ENCODE measurements around the gene TGFB2. TPM values are rescaled to one million over a fixed set of nuclear protein-coding genes. Genes with fewer than 3 reads are reported as not detected.

Gene TGFB2
- total RNA-seq, 4 donors from 2014 or later: 0.56 to 2.3 (median 0.86) TPM

- Histone ChIP-seq H3K27ac (peak overlapping the region in 2 of 4 donors; percentile 40 to 47), H3K4me3 (no peak overlapping the region), H3K27me3 (no peaks in the 10 kb centered on the region), H3K36me3 (peaks cover 0 to 5% of the 10 kb centered on the region in 2 donors), H3K9me3 (no peaks in the 10 kb centered on the region), H3K4me1 (peaks cover 28 to 54% of the 10 kb centered on the region in 2 donors)
- DNase-seq (no peak), ATAC-seq (no peak)
- TF ChIP-seq POLR2A (IDR thresholded peaks at IDR 0.05): no peak
- TF ChIP-seq CTCF (IDR thresholded peaks at IDR 0.05 in 4 of 5, conservative IDR thresholded peaks at IDR 0.05 in 1 of 5): no peak
- in situ Hi-C loops (cut with MboI; ENCODE audit: low sequenced_read_pairs in 4 of 4): no loop called here
- intact Hi-C loops (cut with DNase I; ENCODE audit: low total_unique reads): loop anchor here (2.0 to 5.0 kb wide), 2 partner anchors 15 to 63 kb away; partner anchors contain the start of gene TGFB2
Measured at GRCh38 chr1:218409946-218410510, 64.9 kb downstream of the TGFB2 start.

DNA sequence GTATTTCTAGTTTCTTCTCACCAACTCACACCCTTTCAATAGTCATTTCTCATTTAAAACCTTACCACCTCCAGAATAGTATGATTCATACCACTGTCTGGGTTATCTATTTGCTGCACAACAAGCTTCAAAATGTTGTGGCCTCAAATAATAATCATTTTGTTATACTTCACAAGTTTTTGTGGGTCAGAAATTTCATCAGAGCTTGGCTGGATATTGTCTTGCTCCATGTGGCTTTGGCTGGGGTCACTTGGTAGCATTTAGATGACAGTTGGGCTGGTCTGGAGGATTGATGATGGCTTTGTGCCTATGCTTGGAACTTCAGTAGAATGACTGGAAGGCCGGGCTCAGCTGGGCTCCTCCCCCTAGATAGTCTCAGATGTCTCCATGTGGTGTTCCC is 66.0 kb downstream of the TGFB2 start:
- H3K27me3 ChIP-seq: no peaks in the 10 kb centered on the region
- no peaks in the 10 kb centered on the region for H3K36me3 ChIP-seq
- H3K9me3 ChIP-seq: no peaks in the 10 kb centered on the region
- H3K4me3 ChIP-seq: no peak overlapping the region
- no peak for ATAC-seq
- peaks cover 35 to 54% of the 10 kb centered on the region in 2 donors for H3K4me1 ChIP-seq
- H3K27ac ChIP-seq: peak overlapping the region in 1 of 4 donors; percentile 12
- no peak for TF ChIP-seq CTCF (IDR thresholded peaks at IDR 0.05 in 4 of 5, conservative IDR thresholded peaks at IDR 0.05 in 1 of 5)
- TF ChIP-seq POLR2A (IDR thresholded peaks at IDR 0.05): no peak
- in situ Hi-C loops (cut with MboI; ENCODE audit: low sequenced_read_pairs in 4 of 4): no loop called here
- intact Hi-C loops (cut with DNase I; ENCODE audit: low total_unique reads): loop anchor here (5.0 kb wide), 1 partner anchor 64 kb away; the partner anchor contains the start of gene TGFB2
- DNase-seq: no peak

- Histone ChIP-seq H3K4me1 (peaks cover 38 to 54% of the 10 kb centered on the region in 2 donors), H3K4me3 (no peak overlapping the region), H3K36me3 (no peaks in the 10 kb centered on the region), H3K27ac (peak overlapping the region in 3 of 4 donors; percentile 25 to 77 (median 68)), H3K27me3 (no peaks in the 10 kb centered on the region), H3K9me3 (no peaks in the 10 kb centered on the region)
- ATAC-seq (no peak), DNase-seq (no peak)
- intact Hi-C loops (cut with DNase I; ENCODE audit: low total_unique reads): loop anchor here (5.0 kb wide), 1 partner anchor 65 kb away; the partner anchor contains the start of gene TGFB2
- TF ChIP-seq CTCF (IDR thresholded peaks at IDR 0.05 in 4 of 5, conservative IDR thresholded peaks at IDR 0.05 in 1 of 5) (no peak), POLR2A (IDR thresholded peaks at IDR 0.05) (no peak)
- in situ Hi-C loops (cut with MboI; ENCODE audit: low sequenced_read_pairs in 4 of 4): no loop called here
Measured at GRCh38 chr1:218412171-218412570, 67.0 kb downstream of the TGFB2 start.

DNA sequence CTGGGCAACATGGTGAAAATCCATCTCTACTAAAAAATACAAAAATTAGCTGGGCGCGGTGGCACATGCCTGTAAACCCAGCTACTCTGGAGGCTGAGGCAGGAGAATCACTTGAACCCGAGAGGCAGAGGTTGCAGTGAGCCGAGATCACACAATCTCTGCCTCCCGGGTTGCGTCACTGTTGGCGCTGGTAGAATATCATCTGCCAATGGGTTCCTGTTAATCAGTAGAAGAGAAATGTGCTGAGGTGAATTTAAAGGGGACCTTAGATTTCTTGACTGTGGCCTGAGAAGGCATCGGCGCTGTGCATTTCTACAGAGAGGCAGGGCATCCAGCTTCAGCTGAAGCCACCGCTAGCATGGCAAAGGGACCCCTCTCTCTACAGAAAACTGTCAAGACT is 68.0 kb downstream of the TGFB2 start:
- ATAC-seq (no peak), DNase-seq (no peak)
- Histone ChIP-seq H3K27ac (peak overlapping the region; percentile 21 to 77 (median 66)), H3K9me3 (no peaks in the 10 kb centered on the region), H3K4me3 (no peak overlapping the region), H3K36me3 (no peaks in the 10 kb centered on the region), H3K4me1 (peaks cover 38 to 53% of the 10 kb centered on the region in 2 donors), H3K27me3 (no peaks in the 10 kb centered on the region)
- TF ChIP-seq CTCF (IDR thresholded peaks at IDR 0.05 in 4 of 5, conservative IDR thresholded peaks at IDR 0.05 in 1 of 5) (no peak), POLR2A (IDR thresholded peaks at IDR 0.05) (no peak)
- intact Hi-C loops (cut with DNase I; ENCODE audit: low total_unique reads): loop anchor here (5.0 kb wide), 1 partner anchor 66 kb away; the partner anchor contains the start of gene TGFB2
- in situ Hi-C loops (cut with MboI; ENCODE audit: low sequenced_read_pairs in 4 of 4): no loop called here
